NCI-H2107 treated with DMSO at 0.1 percent for 48 hours (cell line): Measurements from ENCODE around the gene ANKS1A.

ENCODE experiments used
- DNase-seq: peaks from one replicate; lab custom pipeline; 2025; ENCODE audit not compliant: unreplicated experiment; lab: John Stamatoyannopoulos, UW

ANKS1A gene

GRCh38 chr6:35018746-35019145, 129.7 kb downstream of the ANKS1A start:
- no peak for DNase-seq

- DNase-seq, result no peak
Observed at GRCh38 chr6:35019171-35019570, 130.1 kb downstream of the ANKS1A start.

GRCh38 chr6:35019831-35020230, 130.8 kb downstream of the ANKS1A start:
- no peak for DNase-seq

GRCh38 chr6:35021004-35021403, 131.9 kb downstream of the ANKS1A start:
- no peak for DNase-seq

- DNase-seq, result no peak
Observed at GRCh38 chr6:35023091-35024000, 134.3 kb downstream of the ANKS1A start.

GRCh38 chr6:35024551-35025054, 135.5 kb downstream of the ANKS1A start:
- DNase-seq, result peak; percentile 34

DNA sequence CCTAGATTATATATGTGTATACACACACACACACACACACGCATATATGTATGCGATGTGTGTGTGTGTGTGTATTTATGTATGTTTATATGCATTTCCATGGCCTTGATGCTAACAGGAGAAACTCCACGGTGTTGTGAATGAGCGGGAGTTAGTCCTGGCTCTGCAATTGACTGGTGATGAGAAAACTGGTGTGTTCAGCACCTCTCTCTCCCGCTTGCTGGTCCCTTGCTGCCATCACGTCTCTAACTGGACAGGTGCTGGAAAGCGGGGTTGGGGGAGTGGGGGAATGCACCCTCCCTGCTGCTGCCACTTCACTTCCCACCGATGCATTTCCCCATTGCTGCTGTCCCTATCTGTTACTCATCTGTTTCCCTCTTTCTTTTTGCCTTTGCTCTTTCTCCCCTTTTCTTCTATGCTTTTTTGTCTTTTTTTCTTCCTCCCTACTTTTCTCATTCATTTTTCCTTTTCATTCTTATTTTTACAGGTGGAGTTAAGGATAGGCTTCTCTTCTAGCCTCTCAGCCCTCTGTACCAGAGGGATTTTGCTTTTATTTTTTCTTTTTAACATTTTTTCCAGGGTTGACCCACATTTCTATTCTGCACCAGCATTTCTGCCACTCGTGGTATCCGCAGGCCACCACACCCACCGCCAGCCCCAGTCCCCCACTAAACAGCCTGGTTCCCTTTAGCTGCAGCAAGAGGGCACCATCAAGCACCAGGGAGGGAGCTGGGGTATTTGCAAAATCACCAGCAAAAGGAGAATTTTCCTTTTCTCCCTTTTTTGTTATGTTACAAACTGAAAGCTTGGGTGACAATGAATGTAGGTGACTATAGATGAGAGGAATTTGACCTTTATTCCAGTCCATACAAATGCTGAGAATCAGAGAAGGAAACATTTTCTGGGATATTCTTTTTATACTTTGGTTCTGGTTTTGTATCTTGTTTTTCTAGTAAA, 136.5 kb downstream of the ANKS1A start:
- DNase-seq, result no peak

GRCh38 chr6:35026434-35027222, 137.6 kb downstream of the ANKS1A start:
- DNase-seq, result no peak

DNA sequence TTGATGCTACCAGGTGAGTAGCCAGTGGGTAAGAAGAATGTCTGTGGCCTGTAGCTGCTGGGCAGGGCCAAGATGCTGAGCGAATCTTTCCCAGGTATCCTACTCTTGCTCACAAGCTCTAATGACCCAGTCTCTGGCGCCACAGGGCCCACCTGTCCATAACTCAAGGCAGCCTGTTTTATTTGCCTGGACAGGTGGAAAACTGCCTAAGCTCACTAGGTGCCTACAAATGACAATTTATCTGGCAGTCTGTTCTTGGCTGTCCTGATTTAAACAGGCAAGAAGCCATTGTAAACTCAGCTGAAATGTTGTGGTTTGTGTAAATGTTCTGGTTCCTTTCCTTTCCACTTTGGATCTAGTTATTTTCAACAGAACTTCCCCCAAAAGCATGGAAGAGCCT, 138.8 kb downstream of the ANKS1A start:
- no peak for DNase-seq

DNA sequence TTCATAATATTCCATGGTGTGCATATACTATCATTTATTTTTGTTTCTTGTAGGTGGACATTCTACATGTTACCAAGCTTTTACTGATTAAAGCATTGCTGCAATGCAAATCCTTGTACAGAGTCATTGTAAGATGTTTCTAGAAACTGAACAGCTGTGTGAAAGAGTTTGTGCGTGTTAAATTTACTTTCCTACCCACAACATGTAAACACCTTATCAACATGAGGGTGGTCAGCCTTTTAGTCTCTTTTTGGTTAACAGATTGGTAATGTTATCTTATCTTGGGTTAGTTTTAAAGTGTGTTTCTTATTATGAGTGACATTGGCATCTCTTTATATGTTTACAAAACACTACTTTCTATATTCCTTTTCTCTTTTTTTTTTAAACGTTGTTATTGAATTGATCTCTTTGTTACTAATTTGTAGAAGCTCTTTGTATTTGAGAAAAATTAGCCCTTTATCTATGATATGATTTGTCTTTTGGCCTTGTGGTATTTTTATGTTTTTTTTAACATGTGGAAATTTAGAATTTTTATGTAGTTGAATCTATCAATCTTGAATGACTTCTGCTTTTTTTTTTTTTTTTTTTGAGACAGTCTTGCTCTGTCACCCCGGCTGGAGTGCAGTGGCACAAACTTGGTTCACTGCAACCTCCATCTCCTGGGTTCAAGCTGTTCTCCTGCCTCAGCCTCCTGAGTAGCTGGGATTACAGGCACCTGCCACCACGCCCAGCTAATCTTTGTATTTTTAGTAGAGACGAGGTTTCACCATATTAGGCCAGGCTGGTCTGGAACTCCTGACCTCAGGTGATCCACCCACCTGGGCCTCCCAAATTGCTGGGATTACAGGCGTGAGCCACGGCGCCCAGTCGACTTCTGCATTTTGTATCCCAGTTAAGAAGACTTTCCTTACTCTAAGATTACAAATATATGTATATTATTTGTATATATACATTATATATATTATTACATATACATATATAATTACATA, 140.0 kb downstream of the ANKS1A start:
- DNase-seq, result no peak

GRCh38 chr6:35030099-35030498, 141.0 kb downstream of the ANKS1A start:
- no peak for DNase-seq

GRCh38 chr6:35031611-35032529, 142.8 kb downstream of the ANKS1A start:
- DNase-seq, result no peak

GRCh38 chr6:35033683-35034082, 144.6 kb downstream of the ANKS1A start:
- DNase-seq, result no peak

DNA sequence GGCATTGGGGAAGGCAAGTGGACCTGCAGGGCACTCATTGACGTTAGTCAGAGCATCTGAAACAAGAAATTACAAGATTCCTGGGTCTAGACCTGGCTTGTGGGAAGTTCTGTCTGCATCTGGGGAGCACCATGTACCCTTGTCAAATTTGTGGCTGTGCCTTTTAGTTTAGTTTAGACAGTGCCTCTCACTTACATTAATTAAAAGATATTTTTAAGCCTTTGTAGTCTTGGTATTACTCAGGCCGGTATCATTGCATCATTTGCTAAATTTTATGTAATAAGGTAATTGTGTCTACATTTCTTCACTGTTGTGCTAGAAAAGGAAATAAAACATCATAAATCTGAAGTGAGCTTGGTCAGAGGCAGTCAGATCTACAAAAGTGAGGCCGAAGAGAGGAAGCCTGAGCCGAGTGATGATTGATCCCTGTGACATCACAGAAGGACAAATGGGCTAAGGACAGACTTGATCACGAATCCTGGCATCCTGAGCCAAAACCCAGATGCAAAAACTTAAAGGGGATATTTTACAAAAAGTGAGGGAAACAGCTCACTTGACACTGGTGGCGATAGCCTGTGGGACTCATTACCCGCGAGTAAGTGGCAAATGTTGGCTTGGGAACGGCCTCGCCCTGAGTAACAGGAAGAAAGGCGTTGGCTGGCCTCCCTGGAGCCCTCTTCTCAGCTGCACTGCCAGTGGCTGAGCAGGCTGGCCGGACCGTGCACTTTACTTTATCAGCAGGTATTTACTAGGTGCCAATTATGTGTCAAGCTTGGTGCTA, 145.5 kb downstream of the ANKS1A start:
- DNase-seq, result no peak

GRCh38 chr6:35035481-35036030, 146.5 kb downstream of the ANKS1A start:
- DNase-seq, result no peak

- no peak for DNase-seq
Observed at GRCh38 chr6:35036059-35036827, 147.2 kb downstream of the ANKS1A start.
